SW480 (cell line): ENCODE measurements around the gene RAX2.
"Not testable (repeated sequence)": the region's sequence is repeated elsewhere in the genome, so short reads cannot be mapped to it uniquely, and the experiment has no call there.

Source experiments
- DNase-seq: peaks from one replicate; pipeline ENCODE4 v3.0.0-alpha.2; 2016; ENCODE audit warnings: low spot score

Gene RAX2

GRCh38 chr19:3778104-3778867 is 6.3 kb upstream of the RAX2 start:
- no peak for DNase-seq

GRCh38 chr19:3776479-3777040 is 4.5 kb upstream of the RAX2 start:
- no peak for DNase-seq

- DNase-seq, result no peak
Measured at GRCh38 chr19:3775831-3776230, 3.8 kb upstream of the RAX2 start.

GRCh38 chr19:3775374-3775711 is 3.3 kb upstream of the RAX2 start:
- DNase-seq, result no peak

- DNase-seq, result no peak
Measured at GRCh38 chr19:3774621-3775373, 2.8 kb upstream of the RAX2 start.

- DNase-seq, result no peak
Measured at GRCh38 chr19:3773814-3774515, 1.9 kb upstream of the RAX2 start.

- no peak for DNase-seq
Measured at GRCh38 chr19:3771000-3771905, 775 bp downstream of the RAX2 start.

- DNase-seq, result no peak
Measured at GRCh38 chr19:3770136-3770999, 1.7 kb downstream of the RAX2 start.

- DNase-seq, result no peak
Measured at GRCh38 chr19:3769494-3769893, 2.5 kb downstream of the RAX2 start.

GRCh38 chr19:3768748-3769099 is 3.3 kb downstream of the RAX2 start:
- DNase-seq, result no peak

- DNase-seq, result no peak
Measured at GRCh38 chr19:3768015-3768747, 3.8 kb downstream of the RAX2 start.

GRCh38 chr19:3767050-3767449 is 5.0 kb downstream of the RAX2 start:
- no peak for DNase-seq

- DNase-seq, result no peak
Measured at GRCh38 chr19:3766520-3766919, 5.5 kb downstream of the RAX2 start.

- DNase-seq, result not testable (repeated sequence)
Measured at GRCh38 chr19:3765757-3766156, 6.3 kb downstream of the RAX2 start.

GRCh38 chr19:3765121-3765520 is 6.9 kb downstream of the RAX2 start:
- DNase-seq, result no peak

- DNase-seq, result peak; percentile 94
Measured at GRCh38 chr19:3762501-3763459, 9.2 kb downstream of the RAX2 start, which contains the start of gene MRPL54. MRPL54 (plus strand) TSS chr19:3762682; CDS start chr19:3762701, 19 bp downstream.

GRCh38 chr19:3762130-3762473 is 9.9 kb downstream of the RAX2 start:
- no peak for DNase-seq

- DNase-seq, result peak; percentile 53
Measured at GRCh38 chr19:3761382-3762129, 10.5 kb downstream of the RAX2 start, which contains the start of gene APBA3. APBA3 (minus strand) TSS chr19:3761692; CDS start chr19:3760264, 1,428 bp downstream.
